Measurements from ENCODE around the gene TBC1D5. TPM values are rescaled to one million over a fixed set of nuclear protein-coding genes. Genes with fewer than 3 reads are reported as not detected.
"Not testable (repeated sequence)": the region's sequence is repeated elsewhere in the genome, so short reads cannot be mapped to it uniquely, and the experiment has no call there.

The TBC1D5 gene
- total RNA-seq, 2 donors from 2014 or later = 45.3 to 53.7 TPM

DNA sequence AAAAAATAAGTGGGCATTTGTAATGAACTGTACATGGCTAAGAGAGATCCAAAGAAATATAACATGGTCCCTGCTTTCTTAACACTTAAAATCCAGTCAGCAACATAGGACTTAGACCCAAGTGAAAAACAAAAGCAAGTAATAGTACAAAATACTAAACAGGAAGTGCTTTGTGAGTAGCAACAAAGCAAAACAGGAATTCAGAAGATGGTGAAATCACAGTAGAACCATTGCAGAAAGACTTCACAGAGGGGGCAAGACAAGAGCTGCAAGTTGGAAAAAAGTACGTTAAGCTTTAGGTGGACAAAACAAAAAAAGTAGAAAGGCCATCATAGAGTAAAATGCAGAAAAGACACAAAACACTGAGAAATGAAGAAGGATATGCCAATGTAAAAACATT lies 116.0 kb downstream of the TBC1D5 start:
- intact Hi-C loops (cut with DNase I) = no loop called here
- no peak for DNase-seq (ENCODE audit: low spot score)

DNA sequence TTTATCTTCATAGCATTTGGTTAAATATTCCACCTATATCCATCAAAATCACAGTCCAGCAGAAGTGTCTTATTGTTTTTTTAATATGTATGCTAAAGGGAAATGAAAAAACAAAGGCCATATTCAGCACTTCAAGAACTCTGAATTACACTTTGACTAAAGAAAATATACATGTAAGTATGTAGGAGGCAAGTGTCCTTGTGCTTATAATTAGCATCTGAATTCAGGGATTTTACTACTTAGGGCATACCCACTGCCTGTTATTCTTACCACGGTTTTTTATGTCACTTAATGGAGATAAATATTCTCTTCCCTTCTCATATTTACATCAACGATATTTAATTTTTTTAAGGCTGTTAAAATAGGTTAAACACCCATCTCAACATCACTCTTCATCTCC lies 117.3 kb downstream of the TBC1D5 start:
- intact Hi-C loops (cut with DNase I) = no loop called here
- no peak for DNase-seq (ENCODE audit: low spot score)

DNA sequence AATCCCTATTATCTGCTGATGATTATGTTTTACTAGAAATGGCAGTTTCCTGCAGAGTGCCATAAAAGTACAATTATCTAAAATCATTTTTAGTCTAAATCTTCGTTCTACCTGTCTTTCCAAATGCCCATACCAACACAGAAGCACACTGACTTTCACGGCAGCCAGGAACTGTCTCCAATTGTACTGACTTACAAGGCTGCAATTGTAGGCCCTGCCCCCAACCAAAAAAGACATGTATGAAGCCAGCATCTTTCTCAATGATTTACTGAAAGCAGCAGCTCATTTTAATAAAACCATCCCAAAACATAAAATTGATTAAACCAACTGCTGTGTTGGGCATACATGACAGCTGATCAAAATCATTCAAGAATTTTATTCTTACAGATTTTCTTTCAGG lies 119.0 kb downstream of the TBC1D5 start:
- intact Hi-C loops (cut with DNase I) = no loop called here
- DNase-seq (ENCODE audit: low spot score) = no peak

DNA sequence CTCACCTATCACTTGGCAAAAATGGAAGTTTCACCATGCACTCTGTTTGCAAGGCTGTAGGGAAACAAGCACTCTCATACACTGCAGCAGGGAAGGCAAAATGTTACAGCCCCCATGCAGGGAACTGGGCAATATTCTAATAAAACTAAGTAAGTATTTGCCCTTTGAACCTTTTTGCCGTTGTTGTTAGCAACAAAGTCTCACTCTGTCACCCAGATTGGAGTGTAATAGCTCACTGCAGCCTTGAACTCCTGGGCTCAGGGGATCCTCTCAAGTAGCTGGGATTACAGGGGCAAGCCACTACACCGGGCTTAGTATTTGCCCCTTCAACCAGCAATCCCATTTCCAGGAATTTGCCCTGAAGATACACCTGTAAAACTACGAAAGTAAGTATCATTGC lies 122.5 kb downstream of the TBC1D5 start:
- DNase-seq (ENCODE audit: low spot score) = no peak
- intact Hi-C loops (cut with DNase I) = no loop called here

DNA sequence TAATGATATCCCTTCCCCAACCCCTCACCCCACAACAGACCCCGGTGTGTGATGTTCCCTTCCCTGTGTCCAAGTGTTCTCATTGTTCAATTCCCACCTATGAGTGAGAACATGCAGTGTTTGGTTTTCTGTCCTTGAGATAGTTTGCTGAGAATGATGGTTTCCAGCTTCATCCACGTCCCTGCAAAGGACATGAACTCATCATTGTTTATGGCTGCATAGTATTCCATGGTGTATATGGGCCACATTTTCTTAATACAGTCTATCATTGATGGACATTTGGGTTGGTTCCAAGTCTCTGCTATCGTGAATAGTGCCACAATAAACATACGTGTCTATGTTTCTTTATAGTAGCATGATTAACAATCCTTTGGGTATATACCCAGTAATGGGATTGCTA lies 129.4 kb downstream of the TBC1D5 start:
- intact Hi-C loops (cut with DNase I); DNase-seq (ENCODE audit: low spot score): not testable (repeated sequence)

DNA sequence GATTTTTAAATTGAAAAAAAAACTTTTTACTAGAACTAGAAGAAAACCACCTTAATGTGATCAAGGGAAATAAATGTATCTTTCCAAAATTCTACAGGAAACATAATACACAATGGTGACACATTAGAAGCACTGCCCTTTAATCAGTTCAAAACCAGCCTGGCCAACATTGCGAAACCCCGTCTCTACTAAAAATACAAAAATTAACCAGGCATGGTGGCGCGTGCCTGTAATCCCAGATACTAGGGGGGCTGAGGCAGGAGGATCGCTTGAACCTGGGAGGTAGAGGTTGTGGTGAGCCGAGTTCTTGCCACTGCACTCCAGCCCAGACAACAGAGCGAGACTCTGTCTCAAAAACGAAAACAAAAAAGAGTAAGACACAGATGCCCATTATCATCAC lies 134.5 kb downstream of the TBC1D5 start:
- intact Hi-C loops (cut with DNase I) = loop anchor here in 1 of 2 donors (5.0 kb wide), 1 partner anchor 756 kb away; no protein-coding TSS in a partner anchor
- DNase-seq (ENCODE audit: low spot score) = no peak

DNA sequence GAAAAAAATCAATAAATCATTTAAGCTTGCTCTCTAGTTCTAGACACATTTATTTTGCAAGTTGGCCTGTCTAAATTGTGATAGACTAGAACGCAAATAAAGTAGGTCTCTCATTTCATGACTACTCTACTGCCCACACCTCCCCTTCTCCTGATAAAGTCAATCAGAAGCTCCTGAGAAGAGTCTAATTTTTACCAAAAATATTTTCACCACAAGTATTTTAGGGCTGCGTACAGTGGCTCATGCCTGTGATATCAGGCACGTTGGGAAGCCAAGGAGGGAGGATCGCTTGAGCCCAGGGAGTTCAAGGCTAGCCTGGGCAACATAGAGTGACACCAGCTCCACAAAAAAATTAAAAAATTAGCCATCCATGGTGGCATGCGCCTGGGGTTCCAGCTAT lies 136.5 kb downstream of the TBC1D5 start:
- DNase-seq (ENCODE audit: low spot score) = no peak
- intact Hi-C loops (cut with DNase I) = loop anchor here in 1 of 2 donors (5.0 kb wide), 1 partner anchor 754 kb away; no protein-coding TSS in a partner anchor

DNA sequence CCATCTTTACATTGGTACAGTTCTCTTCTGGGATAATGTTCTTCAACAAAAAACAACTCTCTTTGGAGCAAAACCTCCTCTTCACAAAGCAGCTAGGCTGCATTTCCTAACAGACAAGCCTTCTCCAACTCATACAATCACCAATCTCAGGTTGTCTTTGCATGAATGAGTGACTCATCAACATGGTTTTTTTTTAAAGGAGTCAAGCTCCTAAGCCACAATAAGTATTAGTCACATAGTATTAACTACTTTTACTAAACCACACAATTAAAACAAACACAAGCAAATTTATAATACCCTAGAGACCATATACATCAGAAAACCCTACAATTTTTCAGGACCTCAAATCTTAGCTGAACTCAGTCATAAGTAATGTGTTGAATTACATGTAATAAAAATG lies 137.4 kb downstream of the TBC1D5 start:
- intact Hi-C loops (cut with DNase I) = loop anchor here in 1 of 2 donors (5.0 kb wide), 1 partner anchor 753 kb away; no protein-coding TSS in a partner anchor
- no peak for DNase-seq (ENCODE audit: low spot score)

DNA sequence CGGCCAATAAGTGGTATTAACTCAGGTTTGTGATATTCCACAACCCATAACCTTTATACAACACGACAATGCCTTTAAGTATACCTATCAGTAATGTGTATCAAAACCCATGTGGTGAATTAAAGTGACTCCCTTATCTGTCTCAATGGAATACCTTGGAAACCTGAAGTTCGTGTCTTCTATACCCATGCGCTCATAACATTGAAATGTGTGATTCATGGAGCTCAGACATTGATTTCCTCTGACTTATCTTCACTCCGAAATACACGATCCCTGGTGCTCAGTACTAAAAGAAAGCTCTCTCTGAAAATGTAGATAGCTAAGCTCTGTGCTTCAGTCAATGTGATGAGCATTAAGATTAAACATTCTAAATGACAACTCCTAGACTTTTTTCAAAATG lies 140.3 kb downstream of the TBC1D5 start:
- DNase-seq (ENCODE audit: low spot score) = no peak
- intact Hi-C loops (cut with DNase I) = no loop called here

DNA sequence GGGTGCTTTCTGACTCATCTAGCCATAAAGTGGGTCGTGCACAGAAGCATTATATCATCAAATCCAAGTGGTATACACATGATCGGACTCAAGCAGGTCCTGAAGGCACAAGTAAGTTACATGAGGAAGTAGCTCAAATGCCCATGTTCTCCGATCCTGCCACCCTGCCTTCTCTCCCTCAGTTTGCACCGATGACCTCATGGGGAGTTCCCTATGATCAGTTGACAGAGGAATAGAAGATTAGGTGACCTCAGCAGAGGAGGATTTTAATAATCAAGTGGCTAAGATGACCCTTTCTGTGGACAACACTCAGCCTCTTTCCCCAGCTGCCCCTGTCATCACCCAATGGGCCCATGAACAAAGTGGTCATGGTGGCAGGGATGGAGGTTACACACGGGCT lies 149.5 kb downstream of the TBC1D5 start:
- no peak for DNase-seq (ENCODE audit: low spot score)
- intact Hi-C loops (cut with DNase I) = no loop called here

DNA sequence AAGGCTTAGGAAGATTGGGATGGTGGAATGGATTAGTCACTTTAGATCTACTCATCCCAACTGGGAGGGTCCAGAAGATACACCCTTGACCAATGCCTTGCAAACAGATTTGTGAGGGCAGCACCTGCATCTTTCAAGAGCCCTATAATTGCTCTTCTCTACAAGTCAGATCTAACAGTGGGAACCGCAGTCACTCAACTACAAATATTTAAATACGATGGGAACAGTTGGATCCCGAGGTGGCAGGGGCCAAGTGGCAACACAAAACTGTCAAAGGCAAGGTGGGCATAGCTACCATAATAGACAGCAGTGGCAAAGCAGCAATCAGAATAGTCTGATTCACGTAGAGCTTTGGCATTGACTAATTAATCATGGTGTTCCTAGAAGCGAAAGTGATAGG lies 152.0 kb downstream of the TBC1D5 start:
- intact Hi-C loops (cut with DNase I) = no loop called here
- no peak for DNase-seq (ENCODE audit: low spot score)

DNA sequence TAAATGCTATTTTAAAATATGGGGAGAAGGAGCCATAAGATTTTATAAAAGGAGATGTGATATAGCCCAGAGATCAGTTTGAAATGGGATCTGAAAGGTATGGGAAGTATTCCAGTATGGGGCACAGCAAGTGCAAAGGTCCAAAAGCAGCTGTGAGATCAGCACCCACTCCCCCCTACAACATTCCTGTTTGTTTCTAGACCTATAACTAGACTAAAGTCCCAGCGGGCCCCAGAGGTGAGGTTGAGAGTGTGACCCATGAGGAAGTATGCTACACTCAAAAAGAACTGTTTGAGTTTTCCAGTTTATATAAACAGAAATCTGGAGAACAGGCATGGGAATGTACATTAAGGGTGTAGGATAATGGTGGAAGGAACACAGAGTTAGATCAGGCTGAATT lies 152.5 kb downstream of the TBC1D5 start:
- intact Hi-C loops (cut with DNase I) = no loop called here
- no peak for DNase-seq (ENCODE audit: low spot score)

DNA sequence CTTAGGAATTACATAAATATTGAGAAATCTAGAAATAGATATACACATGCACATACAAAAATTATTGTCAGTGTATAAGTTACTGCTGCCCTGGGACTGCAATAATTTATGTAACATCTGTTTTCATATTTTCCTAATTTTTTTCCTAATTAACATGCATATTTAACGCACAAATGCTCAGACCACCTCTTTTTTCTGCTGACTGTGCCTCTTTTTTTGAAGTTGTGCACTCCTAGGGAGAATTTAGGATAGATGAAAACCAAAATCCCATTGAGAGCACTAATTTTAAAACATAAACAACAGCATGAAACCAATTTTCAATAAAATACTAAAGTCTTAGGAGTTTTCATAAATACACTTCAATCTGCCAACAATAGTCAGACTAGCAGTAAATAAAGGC lies 154.0 kb downstream of the TBC1D5 start:
- intact Hi-C loops (cut with DNase I) = no loop called here
- DNase-seq (ENCODE audit: low spot score) = no peak

DNA sequence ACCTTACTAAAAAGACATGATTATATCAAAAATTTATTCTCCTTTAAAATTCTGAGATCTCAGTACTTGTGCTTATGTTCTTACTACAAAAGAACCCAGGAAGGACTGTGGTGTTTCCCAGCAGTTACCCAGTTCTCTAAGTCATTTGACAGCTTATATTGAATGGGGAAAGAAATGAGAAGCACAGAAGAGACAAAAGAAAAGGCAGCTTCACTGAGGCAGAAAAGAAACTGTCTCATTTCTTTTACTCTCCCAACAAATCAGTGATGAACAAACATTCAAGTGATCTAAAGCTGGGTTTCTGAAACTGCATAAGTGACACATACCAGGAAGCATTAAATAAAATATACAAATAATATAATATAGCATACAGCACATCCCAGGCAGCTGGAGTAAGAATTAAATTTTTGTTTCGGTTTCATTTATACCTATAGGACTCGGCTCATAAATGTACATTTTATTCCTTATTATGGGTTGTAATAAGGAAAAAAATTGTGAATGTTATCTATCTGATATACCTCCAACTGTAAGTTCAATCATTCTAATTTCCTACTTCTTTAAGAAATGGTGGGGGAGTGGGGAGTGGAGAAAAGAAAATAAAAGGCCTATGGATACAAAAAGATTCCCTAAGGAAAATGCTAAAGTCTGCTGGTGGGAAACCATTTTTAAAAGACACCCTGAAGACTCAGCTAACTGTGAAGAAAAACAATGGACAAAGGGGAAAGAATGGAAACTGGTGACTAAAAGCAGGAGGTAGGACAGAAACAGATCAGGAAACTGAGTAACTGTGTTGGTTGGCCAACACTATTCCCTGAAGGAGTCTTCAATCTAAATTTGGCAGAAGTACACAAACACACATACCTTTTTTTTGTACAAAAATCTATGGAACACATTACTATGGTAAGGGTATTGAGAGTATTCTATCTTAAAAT lies 156.8 kb downstream of the TBC1D5 start:
- intact Hi-C loops (cut with DNase I) = no loop called here
- no peak for DNase-seq (ENCODE audit: low spot score)

DNA sequence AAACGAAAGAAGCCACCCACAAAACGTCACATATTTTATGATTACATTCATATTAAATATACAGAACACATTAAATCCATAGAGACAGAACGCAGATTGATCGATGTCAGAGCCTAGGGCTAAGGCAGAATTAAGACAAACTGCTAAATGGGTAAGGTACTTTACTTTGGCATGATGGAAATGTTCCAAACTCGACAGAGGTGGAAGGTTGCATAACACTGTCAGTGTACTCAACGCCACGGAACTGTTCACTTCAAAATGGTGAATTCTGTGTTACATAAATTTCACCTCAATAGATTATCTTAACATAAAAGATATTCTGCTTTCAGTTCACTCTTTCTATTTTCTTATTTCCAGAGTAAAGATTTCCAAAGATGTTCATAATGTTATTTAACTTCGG lies 158.4 kb downstream of the TBC1D5 start:
- intact Hi-C loops (cut with DNase I) = no loop called here
- DNase-seq (ENCODE audit: low spot score) = no peak

DNA sequence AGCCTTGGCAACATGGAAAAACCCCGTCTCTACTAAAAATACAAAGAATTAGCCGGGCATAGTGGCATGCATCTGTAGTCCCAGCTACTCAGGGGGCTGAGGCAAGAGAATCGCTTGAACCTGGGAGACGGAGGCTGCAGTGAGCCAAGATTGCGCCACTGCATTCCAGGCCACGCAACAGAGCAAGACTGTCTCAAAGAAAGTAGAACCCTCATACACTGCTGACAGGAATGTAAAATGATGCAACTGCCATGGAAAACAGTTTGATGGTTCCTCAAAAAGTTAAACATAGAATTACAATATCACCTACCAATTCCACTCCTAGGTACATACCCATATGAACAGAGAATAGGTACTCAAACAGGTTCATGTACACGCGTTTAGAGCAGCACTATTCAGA lies 158.9 kb downstream of the TBC1D5 start:
- intact Hi-C loops (cut with DNase I) = no loop called here
- no peak for DNase-seq (ENCODE audit: low spot score)

DNA sequence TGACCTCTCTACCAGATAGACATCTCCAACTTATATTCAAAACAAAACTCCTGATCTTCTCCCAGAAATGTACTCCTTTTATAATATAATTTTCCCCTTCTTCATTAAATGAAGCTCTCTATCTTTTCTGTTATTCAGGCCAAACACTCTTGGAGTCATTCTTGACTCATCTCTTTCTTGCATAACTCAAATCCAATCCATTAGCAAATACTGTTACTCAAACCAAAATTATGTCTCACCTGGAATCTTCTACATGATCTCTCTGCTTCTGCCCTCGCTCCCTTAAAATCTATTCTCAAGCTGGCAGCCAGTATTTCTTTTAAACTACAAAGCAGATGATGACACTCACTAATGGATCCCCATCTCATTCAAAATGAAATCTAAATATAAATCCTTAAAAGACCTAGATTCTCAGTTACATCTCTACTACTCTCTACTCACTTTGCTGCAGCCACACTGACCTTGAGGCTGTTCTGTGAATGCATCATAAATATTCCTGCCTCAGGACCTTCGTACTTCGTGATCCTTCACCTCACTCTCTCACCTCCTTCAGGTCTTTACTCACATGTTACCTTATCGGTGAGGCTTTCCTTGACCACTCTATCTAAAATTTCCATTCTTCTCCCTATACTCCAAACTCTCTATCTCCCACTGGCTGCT lies 160.9 kb downstream of the TBC1D5 start:
- no peak for DNase-seq (ENCODE audit: low spot score)
- intact Hi-C loops (cut with DNase I) = no loop called here

DNA sequence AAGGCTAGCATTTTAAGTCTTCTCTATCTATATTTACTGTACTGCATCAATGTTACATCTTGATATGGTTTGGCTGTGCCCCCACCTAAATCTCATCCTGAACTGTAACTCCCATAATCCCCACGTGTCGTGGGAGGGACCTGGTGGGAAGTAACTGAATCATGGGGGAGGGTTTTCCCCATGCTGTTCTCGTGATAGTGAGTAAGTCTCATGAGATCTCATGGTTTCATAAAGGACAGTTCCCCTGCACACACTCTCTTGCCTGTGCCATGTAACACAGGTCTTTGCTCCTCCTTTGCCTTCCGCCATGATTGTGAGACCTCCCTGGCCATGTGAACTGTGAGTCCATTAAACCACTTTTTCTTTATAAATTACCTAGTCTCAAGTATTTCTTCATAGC lies 161.5 kb downstream of the TBC1D5 start:
- intact Hi-C loops (cut with DNase I) = no loop called here
- no peak for DNase-seq (ENCODE audit: low spot score)

DNA sequence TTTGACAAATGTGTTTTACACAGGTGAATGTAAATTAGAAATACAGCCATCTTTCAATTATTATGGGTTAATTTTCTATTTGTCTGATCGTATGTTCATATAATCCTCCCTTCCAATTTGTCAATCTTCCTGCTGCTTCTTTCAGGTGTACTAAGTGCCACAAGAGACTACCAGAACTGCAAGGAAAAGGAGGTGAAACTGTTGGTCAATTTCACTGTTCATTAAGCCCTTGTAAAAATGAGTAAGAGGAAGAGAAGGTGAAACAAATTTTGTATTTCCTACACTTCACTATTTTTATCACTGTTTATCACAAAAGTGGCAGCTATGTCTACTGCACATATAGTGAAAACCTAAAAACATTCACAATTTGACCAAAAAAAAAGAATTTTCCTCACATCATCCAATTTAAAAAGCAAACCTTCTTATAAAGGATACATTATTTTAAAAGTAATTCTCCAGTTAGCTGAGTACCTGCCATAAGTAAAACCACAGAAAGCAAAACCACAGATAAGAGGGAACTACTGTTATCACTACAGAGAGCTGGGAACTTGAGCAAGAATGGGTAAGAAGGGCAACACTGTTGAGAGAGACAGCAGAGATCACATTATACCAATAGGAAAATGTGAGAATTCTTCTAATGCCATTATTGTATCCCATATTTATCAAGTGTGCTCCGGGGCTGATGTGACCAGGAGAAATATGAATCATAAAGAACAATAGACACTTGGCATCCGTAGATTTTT lies 163.0 kb downstream of the TBC1D5 start:
- DNase-seq (ENCODE audit: low spot score) = no peak
- intact Hi-C loops (cut with DNase I) = loop anchor here in 1 of 2 donors (5.0 kb wide), 1 partner anchor 453 kb away; no protein-coding TSS in a partner anchor
